Naive thymus-derived CD8-positive, alpha-beta T cell (primary cell): ENCODE data around the gene HORMAD2. TPM values are rescaled to one million over a fixed set of nuclear protein-coding genes. Genes with fewer than 3 reads are reported as not detected.

ENCODE experiments used
- ATAC-seq, 2 donors: fragments of 150-1000 bp; cut with Tn5 transposase in 1 of 2; sonication (Bioruptor Pico), chemical (Tn5 transposase) in 1 of 2; 1 replicate in 1 of 2; 2 replicates in 1 of 2; pipeline ENCODE4 v1.10.0; 2021; ENCODE audit warnings: mild to moderate bottlenecking in 2 of 2, moderate library complexity in 2 of 2
- POLR2A ChIA-PET: fragments of 350-600 bp; sonication (Branson Sonifier 250); formaldehyde crosslinking; loops from one replicate; lab custom pipeline; 2021; ENCODE audit warnings: antibody characterized with exemption; lab: Charles Lee
- DNase-seq, 10 donors: peaks; one replicate each; pipeline versions ENCODE4 v3.0.0 to v3.0.0-alpha.2; 2020 to 2022
- H3K27ac Mint-ChIP-seq, 10 donors: one replicate each; pipeline ENCODE4 v1.8.0; 2020 to 2022; ENCODE audit warnings: mild to moderate bottlenecking in 10 of 10, mixed read lengths in 10 of 10, moderate library complexity in 4 of 10, inconsistent platforms in 1 of 10
- H3K27me3 Mint-ChIP-seq, 5 donors: one replicate each; pipeline ENCODE4 v1.8.0; 2021 to 2022; ENCODE audit warnings: mixed read lengths in 5 of 5
- H3K36me3 Mint-ChIP-seq, 3 donors: one replicate each; pipeline ENCODE4 v1.8.0; 2020 to 2022; ENCODE audit warnings: mixed read lengths in 3 of 3, mild to moderate bottlenecking in 2 of 3, inconsistent platforms in 1 of 3
- H3K4me1 Mint-ChIP-seq, 4 donors: one replicate each; pipeline ENCODE4 v1.8.0; 2021 to 2022; ENCODE audit warnings: mixed read lengths in 4 of 4
- H3K4me3 Mint-ChIP-seq, 10 donors: one replicate each; pipeline ENCODE4 v1.8.0; 2020 to 2022; ENCODE audit warnings: mild to moderate bottlenecking in 10 of 10, mixed read lengths in 10 of 10, moderate library complexity in 6 of 10, inconsistent platforms in 1 of 10
- H3K9me3 Mint-ChIP-seq, 9 donors: one replicate each; pipeline ENCODE4 v1.8.0; 2020 to 2022; ENCODE audit warnings: mixed read lengths in 9 of 9, mild to moderate bottlenecking in 3 of 9, inconsistent platforms in 1 of 9, moderate library complexity in 1 of 9
- polyA plus RNA-seq, 3 donors: library from polyadenylated mRNA; unstranded; fragments of 300-500 nt; fragmentation: Illumina TruSeq; gene quantifications; one replicate each; pipeline ENCODE4 v1.2.3, GENCODE V29; 2021
- total RNA-seq, 8 experiments: library from RNA in 2 of 8; stranded (reverse) in 2 of 8; gene quantifications; one replicate each; pipeline ENCODE4 v1.2.3 and lab custom pipeline; 2021 to 2026

Gene HORMAD2
- total and polyA plus RNA-seq, 5 experiments from 2014 or later: not detected

DNA sequence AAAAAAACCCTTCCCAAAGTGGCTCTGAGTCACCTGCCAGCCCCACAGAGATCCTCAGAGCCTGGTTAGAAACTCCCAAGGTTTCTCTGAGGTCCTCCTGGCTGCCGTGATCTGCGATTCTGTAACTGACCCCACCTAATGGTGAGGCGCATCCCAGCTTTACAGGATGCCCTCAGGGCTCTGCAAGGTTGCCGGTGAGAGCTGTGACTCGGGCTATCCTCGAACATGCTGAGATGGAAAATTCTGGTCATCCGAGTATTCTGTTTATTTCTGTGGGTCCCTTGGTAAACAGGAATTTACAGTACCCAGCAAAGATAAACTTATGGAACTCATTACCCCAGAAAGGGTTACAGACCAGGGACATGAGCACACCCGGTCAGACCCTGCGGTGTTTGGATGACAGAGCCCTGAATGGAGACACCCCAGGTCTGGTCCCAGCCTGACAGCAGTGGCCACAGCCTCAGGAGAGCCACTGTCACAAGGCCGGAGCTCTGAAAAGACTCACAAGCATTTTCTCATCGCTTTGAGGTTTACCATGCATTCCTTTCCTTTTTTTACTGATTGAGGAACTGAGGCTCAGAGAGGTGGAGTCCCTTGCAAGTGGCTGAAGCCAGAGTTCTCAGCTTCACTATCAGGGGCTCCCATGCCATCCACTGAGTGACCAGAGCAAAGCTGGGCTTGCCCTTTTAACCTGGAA, 144.0 kb downstream of the HORMAD2 start:
- Mint-ChIP-seq H3K36me3 (no peaks in the 10 kb centered on the region), H3K9me3 (no peaks in the 10 kb centered on the region), H3K27ac (peak overlapping the region in 8 of 10 donors; percentile 6 to 94 (median 49)), H3K4me1 (peaks cover 46 to 81% (median 77%) of the 10 kb centered on the region in 4 donors), H3K27me3 (no peaks in the 10 kb centered on the region), H3K4me3 (no peak overlapping the region)
- ATAC-seq (no peak), DNase-seq (no peak)
- POLR2A ChIA-PET: no interaction called here

DNA sequence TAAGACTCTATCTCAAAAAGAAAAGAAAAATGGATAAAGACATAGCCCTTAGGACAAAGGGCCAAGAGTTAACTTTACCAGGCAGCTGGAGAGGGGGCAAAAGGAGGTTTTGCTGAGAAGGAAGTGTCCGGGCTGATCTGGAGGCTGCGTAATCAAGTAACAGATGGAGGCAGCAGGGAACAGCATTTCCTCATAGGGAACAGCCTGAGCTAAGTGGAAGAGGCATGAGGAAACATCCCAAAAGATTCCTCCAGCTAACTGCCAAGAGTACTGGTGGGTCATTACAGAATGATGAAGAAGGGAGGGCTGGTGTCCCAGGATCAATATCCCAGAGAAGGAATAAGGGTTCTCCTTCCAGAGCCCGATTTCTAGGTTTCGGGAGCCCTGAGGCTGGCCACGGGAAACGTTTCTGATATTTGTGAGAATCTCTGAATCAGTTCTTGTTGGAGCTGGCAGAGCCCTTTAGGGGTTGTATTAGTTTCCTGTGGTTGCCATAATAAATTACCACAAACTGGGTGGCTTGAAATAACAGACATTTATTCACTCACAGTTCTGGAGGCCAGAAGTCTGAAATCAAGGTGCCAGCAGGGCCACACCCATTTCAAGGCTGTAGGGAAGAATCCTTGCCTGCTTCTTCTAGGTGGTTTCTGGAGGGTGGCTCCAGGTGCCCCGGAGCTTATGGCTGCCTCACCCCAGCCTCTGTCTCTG, 145.1 kb downstream of the HORMAD2 start:
- Mint-ChIP-seq H3K9me3 (no peaks in the 10 kb centered on the region), H3K27me3 (no peaks in the 10 kb centered on the region), H3K27ac (peak overlapping the region in 8 of 10 donors; percentile 1 to 86 (median 47)), H3K36me3 (no peaks in the 10 kb centered on the region), H3K4me3 (no peak overlapping the region), H3K4me1 (peaks cover 36 to 70% (median 67%) of the 10 kb centered on the region in 4 donors)
- ATAC-seq: no peak
- POLR2A ChIA-PET: no interaction called here
- no peak for DNase-seq

DNA sequence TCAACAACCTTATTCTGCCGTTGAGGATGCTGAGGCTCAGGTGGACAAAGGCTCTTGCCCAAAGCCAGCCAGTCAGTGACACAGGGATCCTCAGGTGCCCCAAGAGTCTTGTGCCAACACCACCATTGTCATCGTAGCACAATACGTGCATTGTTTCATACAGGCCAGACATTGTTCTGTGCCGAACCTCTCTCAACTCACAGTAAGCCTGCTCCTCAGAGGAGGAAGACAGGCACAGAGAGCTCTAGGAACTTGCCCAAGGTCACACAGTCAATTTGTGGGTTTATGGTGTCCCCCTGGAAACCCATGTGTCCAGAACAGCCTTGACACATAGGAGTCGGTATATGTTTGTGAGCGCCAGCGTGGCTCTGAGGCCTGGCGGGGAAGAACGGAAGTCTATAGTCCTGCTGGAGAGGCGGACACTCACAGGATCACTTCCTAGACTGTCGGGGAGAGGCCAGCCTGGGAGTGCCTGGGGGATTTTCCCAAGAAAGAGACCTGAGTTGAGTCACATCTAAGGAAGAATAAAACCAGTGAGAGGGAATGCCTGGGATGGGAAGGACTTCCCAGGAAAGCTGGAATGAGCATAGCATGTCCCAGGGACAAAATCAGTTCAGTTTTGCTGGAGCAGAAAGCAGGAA, 146.0 kb downstream of the HORMAD2 start:
- Mint-ChIP-seq H3K27ac (peak overlapping the region in 8 of 10 donors; percentile 31 to 93 (median 52)), H3K4me3 (no peak overlapping the region), H3K9me3 (no peaks in the 10 kb centered on the region), H3K36me3 (no peaks in the 10 kb centered on the region), H3K27me3 (no peaks in the 10 kb centered on the region), H3K4me1 (peaks cover 27 to 61% (median 57%) of the 10 kb centered on the region in 4 donors)
- POLR2A ChIA-PET: no interaction called here
- ATAC-seq (no peak), DNase-seq (no peak)

Other genes with a start within 250 kb of the HORMAD2 start
- 10 to 100 TPM; 86.5 to 87.7 TPM for gene ASCC2, start 242.2 kb upstream of the HORMAD2 start, total RNA-seq
- gene ASCC2, start 242.2 kb upstream of the HORMAD2 start, polyA plus RNA-seq: 10 to 100 TPM; 41.2 to 72.7 (median 55.0) TPM
- gene MTMR3, start 197.3 kb upstream of the HORMAD2 start, total RNA-seq: 10 to 100 TPM; 61.4 to 68.7 TPM
- 10 to 100 TPM; 13.4 to 20.9 (median 14.9) TPM for gene MTMR3, start 197.3 kb upstream of the HORMAD2 start, polyA plus RNA-seq
- not detected for gene LIF, start 166.3 kb downstream of the HORMAD2 start, total RNA-seq
- gene LIF, start 166.3 kb downstream of the HORMAD2 start, polyA plus RNA-seq: not detected
- gene OSM, start 186.4 kb downstream of the HORMAD2 start, total RNA-seq: 1 to 10 TPM in 1 of 2 experiments, under 1 TPM in 1; 0.81 to 1.1 TPM
- 10 to 100 TPM in 1 of 3 donors, 1 to 10 TPM in 2; 4.4 to 11.6 (median 4.4) TPM for gene OSM, start 186.4 kb downstream of the HORMAD2 start, polyA plus RNA-seq
- 10 to 100 TPM; 18.0 to 20.4 TPM for gene CASTOR1, start 209.0 kb downstream of the HORMAD2 start, total RNA-seq
- 10 to 100 TPM; 16.9 to 33.5 (median 20.8) TPM for gene CASTOR1, start 209.0 kb downstream of the HORMAD2 start, polyA plus RNA-seq
- 10 to 100 TPM; 66.7 to 67.7 TPM for gene TBC1D10A, start 246.5 kb downstream of the HORMAD2 start, total RNA-seq
- 10 to 100 TPM; 56.7 to 83.4 (median 62.0) TPM for gene TBC1D10A, start 246.5 kb downstream of the HORMAD2 start, polyA plus RNA-seq